HK-2 (cell line): ENCODE results near the gene NLRP6.
"Not testable (repeated sequence)": the region's sequence is repeated elsewhere in the genome, so short reads cannot be mapped to it uniquely, and the experiment has no call there.

Experiments used
- DNase-seq: peaks from one replicate; pipeline ENCODE4 v3.0.0-alpha.2; 2018; ENCODE audit not compliant: unreplicated experiment

NLRP6 gene

DNA sequence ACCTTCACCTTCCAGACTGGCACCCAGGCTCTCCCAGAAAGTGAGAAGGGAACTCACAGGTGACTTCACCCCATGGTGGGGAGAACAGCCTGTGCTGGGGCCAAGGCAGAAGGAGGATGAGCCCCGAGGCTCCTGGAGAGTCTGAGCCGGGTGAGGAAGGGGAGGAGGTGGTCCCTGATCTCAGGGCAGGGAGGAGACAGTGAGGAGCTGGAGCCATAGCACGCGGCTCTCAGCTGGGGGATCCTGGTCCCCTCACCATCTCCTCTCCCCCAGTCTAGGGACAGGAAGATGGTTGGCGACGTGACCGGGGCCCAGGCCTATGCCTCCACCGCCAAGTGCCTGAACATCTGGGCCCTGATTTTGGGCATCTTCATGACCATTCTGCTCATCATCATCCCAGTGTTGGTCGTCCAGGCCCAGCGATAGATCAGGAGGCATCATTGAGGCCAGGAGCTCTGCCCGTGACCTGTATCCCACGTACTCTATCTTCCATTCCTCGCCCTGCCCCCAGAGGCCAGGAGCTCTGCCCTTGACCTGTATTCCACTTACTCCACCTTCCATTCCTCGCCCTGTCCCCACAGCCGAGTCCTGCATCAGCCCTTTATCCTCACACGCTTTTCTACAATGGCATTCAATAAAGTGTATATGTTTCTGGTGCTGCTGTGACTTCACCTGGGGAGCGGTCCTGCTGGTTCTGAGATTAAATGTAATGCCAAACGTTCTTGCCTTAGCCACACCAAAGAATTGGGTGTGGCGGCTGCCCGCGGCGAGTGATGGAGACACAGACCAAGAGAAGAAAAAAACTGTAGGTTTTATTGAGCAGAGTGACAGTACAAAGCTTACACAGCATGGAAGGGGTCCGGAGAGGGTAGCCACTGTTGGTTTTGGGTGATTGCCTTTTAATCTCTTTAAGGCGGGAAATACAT lies 30.8 kb downstream of the NLRP6 start:
- not testable (repeated sequence) for DNase-seq

GRCh38 chr11:309979-310572 lies 31.9 kb downstream of the NLRP6 start:
- not testable (repeated sequence) for DNase-seq

- not testable (repeated sequence) for DNase-seq
These were observed 33.0 kb downstream of the NLRP6 start for GRCh38 chr11:311013-311748.

- DNase-seq, result no peak
These were observed 34.0 kb downstream of the NLRP6 start for GRCh38 chr11:312092-312816.

DNA sequence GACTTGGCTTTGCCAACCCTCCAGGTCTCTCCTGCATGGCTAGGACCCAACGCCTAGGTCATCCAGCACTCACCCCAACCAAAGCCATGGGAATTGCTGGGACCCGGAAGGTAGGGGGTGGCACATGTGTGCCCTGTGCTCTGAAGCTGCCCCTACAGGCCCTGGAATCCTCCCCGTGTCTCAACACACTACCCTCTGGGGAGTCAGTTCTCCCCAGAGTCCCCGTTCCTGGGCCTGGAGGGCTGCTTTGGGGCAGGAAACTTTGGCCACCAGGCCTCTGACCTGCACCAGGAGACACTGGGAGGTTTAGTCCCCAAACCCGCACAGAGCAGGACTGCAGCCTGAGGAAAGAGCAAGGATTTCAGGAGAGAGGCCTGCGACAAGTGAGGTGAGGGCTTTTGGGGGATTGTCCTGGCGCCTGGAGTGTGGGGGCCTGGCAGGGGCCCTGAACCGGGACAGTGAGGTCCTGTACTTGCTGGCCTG lies 35.1 kb downstream of the NLRP6 start:
- no peak for DNase-seq

GRCh38 chr11:313787-314553 lies 35.8 kb downstream of the NLRP6 start, which contains the start of gene IFITM1:
IFITM1 (plus strand) TSS chr11:314040; CDS start chr11:314171, 131 bp downstream.
- no peak for DNase-seq

GRCh38 chr11:314554-314875 lies 36.3 kb downstream of the NLRP6 start:
- not testable (repeated sequence) for DNase-seq

GRCh38 chr11:315051-315481 lies 36.9 kb downstream of the NLRP6 start:
- DNase-seq, result no peak

- DNase-seq, result no peak
These were observed 37.3 kb downstream of the NLRP6 start for GRCh38 chr11:315516-315994.

DNA sequence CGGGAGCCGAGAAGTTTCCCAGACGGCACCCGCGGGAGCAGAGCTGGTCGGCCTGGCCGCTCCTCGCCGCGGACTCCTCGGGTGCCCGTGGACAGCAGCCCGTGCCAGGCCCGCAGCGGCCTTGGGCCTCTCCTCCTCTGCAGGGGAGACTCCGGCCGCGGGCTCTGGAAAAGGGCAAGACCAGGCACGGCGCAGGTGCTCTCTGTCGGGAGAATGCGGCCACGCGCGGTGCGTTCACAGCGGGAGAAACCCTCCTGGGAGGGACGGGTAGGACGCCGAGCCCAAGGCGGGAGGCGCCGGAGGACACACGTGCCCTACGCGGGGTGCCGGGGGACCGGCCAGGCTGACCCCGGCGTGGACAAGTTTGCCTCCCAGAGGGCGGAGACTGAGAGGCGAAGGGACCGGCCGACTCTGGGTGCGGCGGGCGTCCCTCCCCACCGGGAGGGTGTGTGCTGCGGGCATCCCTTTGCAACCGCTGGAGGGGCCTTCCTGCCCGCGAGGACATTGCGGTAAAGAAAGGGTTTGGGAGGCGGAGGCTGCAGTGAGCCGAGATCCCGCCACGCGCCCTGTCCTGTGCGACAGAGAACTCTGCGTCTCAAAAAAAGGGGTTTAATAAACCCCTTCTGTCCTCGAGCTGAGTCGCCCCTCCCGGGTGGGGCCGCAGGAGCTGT lies 38.0 kb downstream of the NLRP6 start:
- no peak for DNase-seq

DNA sequence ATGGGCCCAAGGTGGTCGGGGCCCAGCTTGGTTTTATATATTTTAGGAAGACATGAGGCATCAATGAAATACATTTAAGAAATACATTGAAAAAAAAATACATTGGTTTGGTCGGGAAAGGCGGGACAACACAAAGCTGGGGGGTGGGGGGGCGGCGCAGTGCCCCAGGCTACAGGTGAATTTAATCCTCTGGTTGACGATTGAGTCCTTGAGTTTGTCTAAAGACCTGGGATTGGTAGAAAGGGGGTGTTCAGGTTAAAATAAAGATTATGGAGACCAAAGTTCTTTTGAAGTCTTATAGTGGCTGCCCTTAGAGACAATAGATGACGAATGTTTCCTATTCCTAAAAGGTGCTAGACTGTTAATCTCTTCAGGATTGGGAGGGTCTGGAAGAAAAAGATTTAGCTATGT lies 38.7 kb downstream of the NLRP6 start:
- no peak for DNase-seq

DNA sequence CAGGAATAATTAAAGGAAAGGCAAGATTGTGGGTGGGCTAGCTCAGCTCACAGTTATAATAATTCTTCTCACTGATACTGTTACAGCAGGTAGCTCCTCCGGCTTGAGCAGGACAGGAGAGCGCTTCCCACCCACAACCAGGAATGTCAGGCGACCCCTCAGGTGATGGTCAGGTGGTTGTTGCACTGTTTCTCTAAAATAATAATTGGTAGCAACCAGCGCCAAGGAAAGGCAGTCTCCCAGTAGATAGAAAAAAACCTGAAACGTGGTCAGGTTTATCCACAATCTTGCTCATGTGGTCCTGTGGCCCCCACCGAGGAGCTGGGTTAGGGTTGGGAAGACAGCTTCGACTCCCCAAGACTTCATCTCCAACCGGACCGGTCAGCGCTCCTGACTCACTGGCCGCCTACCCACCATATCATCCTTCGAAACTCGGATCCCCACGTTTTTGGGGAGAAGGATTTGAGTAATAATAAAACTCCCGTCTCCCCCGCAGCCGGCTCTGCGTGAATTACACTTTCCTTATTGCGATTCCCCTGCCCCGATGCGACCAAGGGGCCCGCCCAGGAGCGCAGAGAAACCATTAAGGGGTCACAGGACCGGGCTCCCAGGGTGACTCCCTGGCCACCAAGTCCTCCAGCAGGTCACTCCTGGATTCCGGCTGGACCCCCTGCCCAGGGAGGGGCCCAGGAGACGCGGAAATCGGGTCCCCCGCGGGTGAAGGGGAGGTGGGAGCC lies 39.6 kb downstream of the NLRP6 start:
- not testable (repeated sequence) for DNase-seq

DNA sequence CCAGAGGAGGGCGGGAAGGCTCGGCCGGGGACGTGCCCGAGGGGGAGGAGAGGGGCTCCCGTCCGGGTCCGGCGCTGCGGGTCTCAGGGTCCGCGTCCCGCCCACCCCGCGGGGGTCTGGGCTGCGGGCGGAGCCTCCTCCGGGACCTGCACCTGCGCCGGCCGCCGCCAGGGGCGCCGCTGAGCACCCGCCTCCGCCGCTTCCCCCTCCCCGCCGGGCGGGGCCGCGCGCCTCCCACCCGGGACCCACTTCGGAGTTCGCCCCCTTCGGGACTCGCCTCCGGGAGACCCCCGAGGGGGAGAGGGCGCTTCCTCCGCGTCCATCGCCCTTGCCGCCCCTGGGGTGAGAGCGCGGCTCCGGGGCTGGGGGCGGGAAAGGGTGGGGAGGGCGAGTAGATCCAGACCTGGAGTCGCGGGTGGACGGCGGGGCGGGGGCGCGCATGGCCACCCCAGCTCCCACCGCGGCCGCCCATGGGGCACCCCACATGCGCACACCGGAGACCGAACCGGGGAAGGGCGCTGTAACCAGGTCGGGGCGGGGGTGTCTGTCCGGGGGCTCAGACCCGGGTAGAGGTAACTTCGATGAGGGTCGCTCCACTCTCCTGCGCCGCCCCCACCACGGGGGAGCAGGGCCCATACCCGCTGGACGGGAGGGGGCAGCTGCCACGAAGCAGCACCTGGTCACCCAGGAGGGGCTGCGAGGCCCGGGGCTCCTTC lies 40.4 kb downstream of the NLRP6 start:
- not testable (repeated sequence) for DNase-seq

DNA sequence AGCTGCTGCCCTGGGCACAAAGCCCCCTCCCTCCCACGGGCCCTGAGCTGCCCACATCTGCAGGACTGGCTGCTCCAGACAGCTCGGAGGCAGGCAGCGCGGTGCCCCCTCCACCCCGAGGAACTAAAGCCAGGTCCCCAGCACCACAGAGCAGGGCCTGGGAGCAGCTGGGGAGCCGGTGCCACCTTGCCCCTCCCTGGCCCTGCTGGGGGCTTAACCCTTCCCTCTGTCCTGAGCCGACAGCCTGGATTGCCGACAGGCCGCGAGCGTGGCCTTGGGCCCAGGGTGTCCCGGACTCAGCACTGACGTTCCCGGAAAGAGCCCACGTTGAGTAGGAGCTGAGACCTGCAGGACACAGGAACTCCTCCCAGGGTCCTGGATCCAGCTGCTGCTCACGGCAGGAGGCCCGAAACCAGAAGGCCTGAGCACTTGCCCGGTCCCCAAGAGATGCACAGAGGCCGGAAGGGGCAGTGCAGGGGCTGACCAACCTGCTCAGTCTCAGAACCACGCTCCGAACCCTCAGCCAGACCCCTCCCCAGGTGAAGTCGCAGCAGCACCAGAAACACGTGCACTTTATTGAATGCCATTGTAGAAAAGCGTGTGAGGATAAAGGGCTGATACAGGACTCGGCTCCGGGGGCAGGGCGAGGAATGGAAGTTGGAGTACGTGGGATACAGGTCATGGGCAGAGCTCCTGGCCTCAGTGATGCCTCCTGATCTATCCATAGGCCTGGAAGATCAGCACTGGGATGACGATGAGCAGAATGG lies 41.1 kb downstream of the NLRP6 start:
- DNase-seq, result not testable (repeated sequence)

GRCh38 chr11:319888-320273 lies 41.7 kb downstream of the NLRP6 start:
- not testable (repeated sequence) for DNase-seq

GRCh38 chr11:324156-324555 lies 45.9 kb downstream of the NLRP6 start:
- DNase-seq, result no peak

DNA sequence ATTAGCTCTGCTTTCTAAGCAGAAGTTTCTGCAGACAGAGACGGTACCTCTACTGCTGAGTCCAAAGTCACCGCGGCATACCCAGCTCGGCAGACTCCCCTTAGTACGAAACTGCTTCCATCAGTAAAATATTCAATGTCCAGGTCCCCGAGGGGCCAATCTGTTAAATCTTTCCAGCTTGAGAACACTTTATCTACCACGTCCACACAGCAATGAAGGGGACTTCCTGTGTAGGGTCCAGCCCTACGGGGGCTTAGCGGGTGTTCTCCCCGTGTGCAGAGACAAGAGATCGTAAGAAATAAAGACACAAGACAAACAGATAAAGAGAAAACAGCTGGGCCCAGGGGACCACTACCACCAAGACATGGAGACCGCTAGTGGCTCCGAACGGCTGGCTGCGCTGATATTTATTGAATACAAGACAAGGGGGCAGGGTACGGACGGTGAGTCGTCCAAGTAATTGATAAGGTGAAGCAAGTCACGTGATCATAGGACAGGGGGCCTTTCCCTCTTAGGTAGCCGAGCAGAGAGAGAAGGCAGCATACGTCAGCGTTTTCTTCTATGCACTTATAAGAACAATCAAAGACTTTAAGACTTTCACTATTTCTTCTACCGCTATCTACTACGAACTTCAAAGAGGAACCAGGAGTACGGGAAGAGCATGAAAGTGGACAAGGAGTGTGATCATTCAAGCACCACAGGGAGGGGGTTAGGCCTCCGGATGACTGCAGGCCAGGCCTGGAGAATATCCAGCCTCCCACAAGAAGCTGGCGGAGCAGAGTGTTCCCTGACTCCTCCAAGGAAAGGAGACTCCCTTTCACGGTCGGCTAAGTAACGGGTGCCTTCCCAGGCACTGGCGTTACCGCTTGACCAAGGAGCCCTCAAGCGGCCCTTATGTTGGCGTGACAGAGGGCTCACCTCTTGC lies 46.6 kb downstream of the NLRP6 start:
- not testable (repeated sequence) for DNase-seq
